Prostate gland (tissue), 1 donor: ENCODE results near the gene CNTNAP2.

Source experiments
- POLR2A ChIP-seq: fragments of 450-650 bp; IDR thresholded peaks from one replicate; pipeline ENCODE4 v1.6.1; 2016; ENCODE audit warnings: antibody characterized with exemption, mild to moderate bottlenecking
- POLR2AphosphoS5 ChIP-seq: sonication (generic); formaldehyde crosslinking; IDR thresholded peaks from one replicate; pipeline ENCODE4 v1.6.1; 2017; ENCODE audit warnings: antibody characterized with exemption

DNA sequence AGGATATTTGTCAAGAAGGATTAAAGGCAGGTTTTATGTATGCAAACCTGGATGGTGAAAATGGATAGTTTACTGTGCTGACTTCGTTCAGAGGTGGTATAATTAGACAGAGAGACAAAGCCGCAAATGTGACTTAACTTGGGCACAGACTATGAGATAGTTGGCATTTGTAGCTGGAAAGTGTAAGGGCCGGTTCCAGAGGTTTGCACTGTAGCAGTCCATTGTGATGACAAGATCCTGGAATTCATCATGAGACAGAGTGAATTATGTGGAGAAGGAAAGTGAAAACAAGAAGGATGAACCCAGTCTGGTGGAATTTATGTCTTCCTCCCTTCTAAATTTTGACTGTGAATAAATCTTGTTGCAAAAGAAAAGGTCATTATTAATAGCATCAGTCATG lies 139.0 kb downstream of the CNTNAP2 start:
- TF ChIP-seq POLR2A = no peak
- no peak for TF ChIP-seq POLR2AphosphoS5
